Activated CD4-positive, alpha-beta T cell treated with anti-CD3 and anti-CD28 coated beads for 48 hours (primary cell): Measurements from ENCODE around the gene UCK1.
"Not testable (repeated sequence)": the region's sequence is repeated elsewhere in the genome, so short reads cannot be mapped to it uniquely, and the experiment has no call there.

Experiments used
- DNase-seq: peaks from one replicate; pipeline ENCODE4 v3.0.0-alpha.2; 2020

The UCK1 gene

DNA sequence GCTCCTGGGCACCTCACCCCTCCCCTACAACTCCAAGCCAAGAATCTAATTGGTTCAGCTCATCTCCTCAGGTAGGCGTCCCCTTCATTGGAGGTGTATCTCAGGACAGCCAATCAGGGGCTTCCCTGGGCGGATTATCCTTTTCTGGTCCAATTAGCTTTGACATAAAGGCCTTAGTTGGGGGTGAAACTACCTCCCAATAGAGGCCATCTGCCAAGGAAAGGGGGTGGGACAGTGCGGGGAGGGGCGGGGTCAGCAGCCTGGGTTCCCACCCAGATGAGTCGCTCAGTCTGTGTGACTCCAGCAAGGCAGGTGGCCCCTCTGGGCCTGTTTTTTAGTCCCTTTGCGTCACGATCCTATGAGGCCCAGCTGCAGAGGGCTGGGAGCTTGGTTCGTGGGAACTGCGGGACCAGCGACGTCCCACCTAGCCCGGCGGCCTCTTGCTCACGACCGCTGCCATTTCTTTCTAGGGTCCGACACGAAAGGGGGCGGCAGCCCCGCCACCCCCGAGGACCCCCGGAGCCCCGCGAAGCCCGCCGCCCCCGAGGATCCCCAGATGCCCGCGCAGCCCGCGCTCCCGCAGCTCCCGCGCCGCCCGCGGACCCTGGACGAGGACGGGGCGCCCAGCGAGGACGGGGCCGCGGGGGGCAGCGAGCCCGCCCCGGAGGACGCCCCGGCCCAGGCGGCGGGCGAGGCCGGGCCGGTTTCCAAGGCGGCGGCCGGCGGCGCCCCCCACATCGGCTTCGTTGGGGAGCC is 23.2 kb upstream of the UCK1 start:
- no peak for DNase-seq

DNA sequence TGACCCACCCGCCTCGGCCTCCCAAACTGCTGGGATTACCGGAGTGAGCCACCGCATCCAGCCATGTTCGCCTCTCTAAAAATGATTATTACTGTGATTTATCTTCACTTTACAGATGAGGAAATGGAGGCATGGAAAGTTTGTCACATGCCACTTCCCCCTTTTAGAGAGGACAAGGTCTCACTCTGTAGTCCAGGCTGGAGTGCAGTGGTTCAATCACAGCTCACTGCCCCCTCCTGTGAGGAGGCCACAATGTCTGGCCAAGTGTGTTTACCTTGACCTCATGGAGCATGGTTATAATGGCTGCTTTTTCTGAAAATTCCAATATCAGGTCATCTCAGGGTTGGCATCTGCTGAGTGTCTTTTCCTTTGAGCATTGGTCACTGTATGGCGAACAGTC is 21.0 kb upstream of the UCK1 start:
- DNase-seq: no peak

- not testable (repeated sequence) for DNase-seq
Observed at GRCh38 chr9:131550465-131550864, 19.4 kb upstream of the UCK1 start.

DNA sequence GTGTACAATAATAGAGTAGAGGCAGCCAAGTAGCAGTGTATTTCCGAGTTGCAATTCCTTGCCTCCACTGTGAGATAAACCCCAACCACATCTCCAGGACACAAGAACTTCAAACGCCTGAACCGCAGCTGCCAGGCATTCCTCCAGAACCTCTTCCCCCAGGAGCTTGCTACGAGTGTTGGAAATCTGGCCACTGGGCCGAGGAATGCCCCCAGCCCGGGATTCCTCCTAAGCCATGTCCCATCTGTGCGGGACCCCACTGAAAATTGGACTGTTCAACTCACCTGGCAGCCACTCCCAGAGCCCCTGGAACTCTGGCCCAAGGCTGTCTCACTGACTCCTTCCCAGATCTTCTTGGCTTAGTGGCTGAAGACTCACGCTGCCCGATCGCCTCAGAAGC is 18.1 kb upstream of the UCK1 start:
- DNase-seq: not testable (repeated sequence)

- peak; percentile 45 for DNase-seq
Observed at GRCh38 chr9:131546336-131547084, 15.4 kb upstream of the UCK1 start.

DNA sequence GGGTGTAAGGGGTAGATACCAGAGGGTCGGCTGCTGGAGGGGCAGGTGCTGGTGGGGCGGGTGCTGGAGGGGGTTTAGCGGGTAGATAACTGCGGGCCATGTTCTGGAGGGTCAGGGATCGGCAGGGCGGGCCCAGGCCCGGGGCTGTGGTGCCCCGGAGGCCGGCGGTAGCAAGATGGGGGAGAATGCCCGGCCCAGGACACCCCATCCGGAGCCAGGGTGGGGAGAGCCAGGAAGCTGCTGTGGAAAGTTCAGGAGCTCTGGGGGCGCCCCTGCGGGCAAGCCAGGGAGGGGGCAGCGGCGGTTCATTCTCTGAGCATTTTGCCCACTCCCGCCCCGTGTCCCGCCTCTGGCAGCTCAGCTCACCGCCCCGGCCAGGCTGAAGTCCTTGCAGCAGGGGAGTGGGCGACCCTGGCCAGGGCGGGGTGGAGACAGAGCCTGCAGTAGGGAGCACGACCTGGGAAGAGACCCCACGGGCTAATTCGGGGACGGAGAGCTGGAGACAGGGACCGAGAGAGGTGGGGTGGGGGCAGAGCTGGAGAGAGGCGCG is 14.8 kb upstream of the UCK1 start:
- no peak for DNase-seq

GRCh38 chr9:131545003-131545785 is 14.1 kb upstream of the UCK1 start, which contains the start of gene PRRT1B:
PRRT1B (plus strand) TSS chr9:131545523; CDS start chr9:131545616, 93 bp downstream.
- DNase-seq: no peak

GRCh38 chr9:131543141-131543540 is 12.1 kb upstream of the UCK1 start:
- no peak for DNase-seq

GRCh38 chr9:131539223-131539923 is 8.3 kb upstream of the UCK1 start:
- DNase-seq: no peak

GRCh38 chr9:131537946-131538345 is 6.9 kb upstream of the UCK1 start:
- DNase-seq: no peak

- DNase-seq: no peak
Observed at GRCh38 chr9:131534721-131535237, 3.7 kb upstream of the UCK1 start.

DNA sequence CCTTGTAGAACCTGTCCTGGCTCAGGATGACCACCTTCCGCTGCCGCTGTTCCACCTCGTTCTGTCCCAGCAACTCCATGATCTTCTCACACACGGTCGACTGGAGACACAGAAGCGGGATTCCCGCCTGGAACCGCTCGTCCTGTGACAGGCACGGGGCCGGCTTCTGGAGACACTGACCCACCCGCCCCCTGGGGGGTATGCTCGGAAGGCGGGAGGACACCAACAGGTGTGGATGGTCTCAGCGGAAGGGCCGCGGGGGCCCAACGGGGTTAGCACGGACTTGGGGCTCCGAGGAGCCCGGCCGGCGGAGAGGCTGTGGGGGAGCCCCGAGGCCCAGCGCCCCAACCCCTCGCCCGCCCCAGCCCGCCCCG is 530 bp downstream of the UCK1 start:
- DNase-seq: peak; percentile 32

- no peak for DNase-seq
Observed at GRCh38 chr9:131529597-131530545, 1.2 kb downstream of the UCK1 start.

DNA sequence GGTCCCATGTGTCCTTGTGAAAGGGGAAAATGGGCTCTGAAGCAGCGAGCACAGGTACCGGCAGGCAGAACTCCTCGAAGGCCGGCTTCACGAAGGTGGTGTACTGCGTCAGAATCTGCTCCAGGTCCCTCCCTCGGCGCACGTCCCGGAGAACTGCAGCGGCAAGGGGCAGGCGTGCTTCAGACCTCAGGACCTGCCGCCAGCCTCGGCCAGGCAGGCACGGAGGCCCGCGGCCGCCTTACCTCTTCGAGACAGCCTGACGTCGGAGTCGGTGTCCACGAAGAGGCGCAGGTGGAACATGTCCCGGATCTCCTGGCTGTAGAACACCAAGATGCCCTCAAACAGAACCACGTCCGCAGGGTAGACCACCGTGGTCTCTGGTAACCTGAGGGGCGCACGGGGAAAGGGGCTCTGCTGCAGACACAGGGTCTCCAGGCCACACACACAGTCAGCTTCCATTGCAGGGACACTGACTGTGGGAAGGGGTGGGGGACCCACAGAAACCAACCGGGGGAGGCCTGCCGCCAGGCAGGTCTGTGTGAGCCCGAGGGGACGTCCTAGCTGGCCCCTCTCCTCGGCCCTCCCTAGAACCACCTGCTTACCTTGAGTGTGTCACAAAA is 2.1 kb downstream of the UCK1 start:
- DNase-seq: no peak

DNA sequence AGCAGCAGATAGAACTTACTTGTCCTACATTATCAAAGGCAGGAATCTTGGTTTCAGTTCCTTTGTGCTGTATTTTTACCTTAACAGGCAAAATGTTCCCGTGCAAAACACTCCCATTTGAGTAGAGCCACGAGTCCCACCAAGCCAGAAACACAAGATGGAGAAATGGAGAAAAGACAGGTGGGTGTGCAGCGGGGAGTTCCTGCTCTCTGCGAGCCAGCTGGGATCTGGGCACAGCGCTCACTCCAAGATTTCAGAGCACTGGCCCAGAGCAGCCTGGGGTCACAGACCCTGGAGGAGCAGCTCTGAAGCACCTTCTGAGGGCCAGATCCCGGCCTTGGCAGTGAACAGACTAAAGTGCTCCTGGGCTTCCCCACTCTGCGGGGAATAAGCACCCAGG is 2.9 kb downstream of the UCK1 start:
- DNase-seq: no peak

GRCh38 chr9:131525643-131526565 is 5.2 kb downstream of the UCK1 start:
- DNase-seq: no peak

DNA sequence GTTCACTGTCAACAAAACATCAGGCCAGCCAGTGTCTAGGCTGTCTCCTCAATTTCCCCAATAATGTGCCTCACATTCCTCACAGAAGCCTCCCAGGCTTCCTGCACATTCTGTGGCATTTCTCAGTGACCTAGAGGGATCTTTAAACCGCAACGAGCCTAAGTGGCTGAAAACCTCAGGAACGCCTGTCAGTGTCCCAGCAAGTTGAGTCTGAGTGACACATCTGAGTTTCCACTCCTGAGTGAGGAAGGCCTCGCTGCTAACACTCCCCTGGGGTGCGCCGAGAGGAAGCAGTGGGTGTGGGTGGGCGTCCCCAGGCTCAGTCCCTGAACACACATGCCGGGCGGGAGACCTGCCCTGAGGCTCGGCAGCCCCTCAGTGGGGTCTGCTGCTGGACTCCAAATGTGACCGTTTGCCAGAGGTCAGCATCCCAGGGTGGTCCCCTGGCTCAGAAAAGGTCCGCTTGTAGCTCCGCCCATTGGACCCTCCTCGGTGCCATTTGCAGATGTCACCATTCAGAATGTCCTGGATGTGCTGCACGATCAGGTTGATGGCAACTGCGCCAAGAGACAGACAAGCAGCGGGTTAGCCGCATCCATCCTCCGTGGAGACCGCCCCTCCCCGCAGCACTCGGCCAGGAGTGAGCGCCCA is 6.3 kb downstream of the UCK1 start:
- no peak for DNase-seq

DNA sequence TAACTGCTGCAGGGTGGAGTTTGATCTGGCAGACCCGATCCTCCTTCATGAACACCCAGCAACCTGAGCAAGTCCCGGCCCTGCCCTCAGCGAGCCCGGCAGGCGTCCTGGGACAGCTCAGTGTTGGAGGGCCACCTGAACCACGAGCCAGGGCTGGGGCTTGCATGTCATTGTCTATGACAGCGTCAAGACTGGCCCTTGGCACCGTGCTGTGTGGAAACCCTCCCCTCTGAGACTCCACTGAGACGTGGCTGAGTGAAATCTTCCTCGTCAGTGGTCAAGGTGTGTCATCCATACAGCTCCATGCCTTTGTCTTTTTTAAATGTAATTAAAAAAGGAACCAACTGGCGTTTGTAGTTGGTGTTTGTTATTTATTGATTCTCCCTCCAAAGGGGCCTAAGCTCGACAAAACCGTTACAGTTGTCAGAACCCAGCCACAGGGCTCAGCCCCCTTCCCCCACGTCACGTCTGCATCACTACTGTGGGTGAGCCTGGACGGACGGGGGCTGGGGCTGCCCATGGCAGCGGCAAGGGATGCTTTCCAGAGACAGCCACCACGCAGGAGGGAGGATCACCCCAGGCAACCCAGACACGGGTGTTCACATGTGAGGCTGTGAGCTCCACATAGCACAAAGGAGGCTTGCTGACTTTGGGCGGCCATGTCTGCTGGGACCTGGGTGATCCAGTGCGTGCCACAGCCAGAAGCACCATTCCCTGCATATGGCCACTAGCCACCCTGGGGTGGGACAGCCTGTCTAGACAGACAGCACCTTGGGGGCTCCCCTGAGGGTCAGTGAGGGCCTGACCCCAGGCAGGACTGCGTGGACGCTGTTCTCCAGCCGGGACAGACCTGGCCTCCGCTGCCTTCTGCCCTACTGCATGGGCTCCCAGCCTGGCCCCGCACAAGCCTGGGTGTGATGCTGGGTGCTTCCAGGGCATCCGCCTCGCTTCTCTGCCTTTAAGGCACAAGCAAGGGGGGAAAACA is 7.3 kb downstream of the UCK1 start:
- DNase-seq: no peak
